DOHH2 (cell line): ENCODE measurements around the gene RER1.

Experiments
- H3F3A ChIP-seq: fragments of 200-600 bp; sonication (generic), shearing (Covaris generic); 2 replicates; pipeline ENCODE4 v1.6.0; 2016; ENCODE audit warnings: antibody characterized with exemption, mild to moderate bottlenecking; ENCODE audit not compliant: control insufficient read depth, insufficient read depth
- H3K27ac ChIP-seq: fragments of 200-600 bp; sonication (generic); 2 replicates; pipeline ENCODE4 v1.5.1; 2014; ENCODE audit warnings: low read depth, mild to moderate bottlenecking, low read length, moderate library complexity
- H3K27me3 ChIP-seq: fragments of 200-600 bp; sonication (generic); 2 replicates; pipeline ENCODE4 v1.6.1; 2014; ENCODE audit warnings: mild to moderate bottlenecking, low read length, mixed read lengths; ENCODE audit not compliant: control insufficient read depth
- H3K36me3 ChIP-seq: fragments of 200-600 bp; sonication (generic); 2 replicates; pipeline ENCODE4 v1.6.1; 2014; ENCODE audit warnings: mild to moderate bottlenecking, low read length, moderate library complexity, mixed read lengths; ENCODE audit not compliant: control insufficient read depth
- H3K4me1 ChIP-seq: fragments of 200-600 bp; sonication (generic); 2 replicates; pipeline ENCODE4 v1.6.1; 2014; ENCODE audit warnings: mild to moderate bottlenecking, low read length, mixed read lengths; ENCODE audit not compliant: control insufficient read depth
- H3K4me2 ChIP-seq: fragments of 200-600 bp; sonication (generic); 2 replicates; pipeline ENCODE4 v1.6.0; 2014; ENCODE audit warnings: mild to moderate bottlenecking, low read length, moderate library complexity
- H3K4me3 ChIP-seq: fragments of 200-600 bp; sonication (generic); 2 replicates; pipeline ENCODE4 v1.5.1; 2014; ENCODE audit warnings: mild to moderate bottlenecking, low read length, mixed read lengths
- H3K79me2 ChIP-seq: fragments of 200-600 bp; sonication (generic); 2 replicates; pipeline ENCODE4 v1.6.1; 2014; ENCODE audit warnings: mild to moderate bottlenecking, low read length, mixed read lengths; ENCODE audit not compliant: control insufficient read depth
- H3K9me2 ChIP-seq: fragments of 200-600 bp; sonication (generic); replicated peaks from 2 replicates; pipeline ENCODE4 v1.6.1; 2014; ENCODE audit warnings: mild to moderate bottlenecking, low read length, mixed read lengths; ENCODE audit not compliant: control insufficient read depth
- H3K9me3 ChIP-seq: fragments of 200-600 bp; sonication (generic); 2 replicates; pipeline ENCODE4 v1.6.1; 2014; ENCODE audit warnings: antibody characterized with exemption, low read length, mixed read lengths; ENCODE audit not compliant: control insufficient read depth, insufficient read depth
- H4K20me1 ChIP-seq: fragments of 200-600 bp; sonication (generic); 2 replicates; pipeline ENCODE4 v1.6.0; 2014; ENCODE audit warnings: low read depth, mild to moderate bottlenecking, antibody characterized with exemption, low read length, moderate library complexity; ENCODE audit not compliant: control insufficient read depth, insufficient read depth
- CTCF ChIP-seq: fragments of 200-600 bp; sonication (generic); IDR thresholded peaks from one replicate; pipeline ENCODE4 v1.5.1; 2014; ENCODE audit warnings: antibody characterized with exemption, mild to moderate bottlenecking, low read depth, low read length; ENCODE audit not compliant: poor library complexity, severe bottlenecking
- EZH2phosphoT487 ChIP-seq: fragments of 200-600 bp; sonication (generic); IDR thresholded peaks from 2 replicates; pipeline ENCODE4 v1.6.1; 2017; ENCODE audit warnings: borderline replicate concordance, mild to moderate bottlenecking, antibody characterized with exemption, low read length, moderate library complexity, mixed read lengths

The RER1 gene

GRCh38 chr1:2394761-2395160 is 3.1 kb downstream of the RER1 start:
- no peaks in the 10 kb centered on the region for H3K27me3 ChIP-seq
- no peak overlapping the region for H3K4me3 ChIP-seq
- peaks cover 18% of the 10 kb centered on the region; the same call in 1 of the 2 replicates for H4K20me1 ChIP-seq
- H3K4me2 ChIP-seq: no peak overlapping the region
- H3F3A ChIP-seq: peaks cover 7% of the 10 kb centered on the region
- no peak for TF ChIP-seq CTCF
- no peak for TF ChIP-seq EZH2phosphoT487
- no peak overlapping the region for H3K27ac ChIP-seq
- peaks cover 76% of the 10 kb centered on the region for H3K79me2 ChIP-seq
- no peaks in the 10 kb centered on the region for H3K9me2 ChIP-seq
- no peaks in the 10 kb centered on the region for H3K9me3 ChIP-seq
- H3K4me1 ChIP-seq: peaks cover 28% of the 10 kb centered on the region
- peaks cover 81% of the 10 kb centered on the region for H3K36me3 ChIP-seq

GRCh38 chr1:2395245-2395644 is 3.6 kb downstream of the RER1 start:
- Histone ChIP-seq H3K9me3 (no peaks in the 10 kb centered on the region), H3K36me3 (peaks cover 82% of the 10 kb centered on the region)
- no peak for TF ChIP-seq CTCF
- no peak for TF ChIP-seq EZH2phosphoT487

DNA sequence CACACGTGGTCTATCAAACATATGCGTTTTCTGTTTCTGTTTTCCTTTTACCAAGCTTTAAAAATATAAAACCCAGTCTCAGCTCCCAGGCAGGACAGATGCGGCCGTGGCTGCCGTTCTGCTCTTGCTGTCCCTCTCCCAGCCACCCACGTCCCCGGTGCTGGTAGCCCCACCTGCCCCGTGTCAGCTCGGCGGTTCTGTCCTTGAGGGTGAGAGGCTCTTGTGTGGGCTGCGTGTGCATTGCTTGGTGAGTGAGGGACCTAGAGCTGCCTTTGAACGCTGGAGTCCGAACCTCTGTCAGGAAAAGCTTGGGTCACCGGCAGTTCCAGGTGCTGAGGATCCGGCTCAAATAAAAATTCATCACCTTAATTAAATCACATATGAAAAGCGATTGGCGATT is 4.4 kb downstream of the RER1 start:
- peaks cover 18% of the 10 kb centered on the region; the same call in 1 of the 2 replicates for H4K20me1 ChIP-seq
- peaks cover 20% of the 10 kb centered on the region for H3K4me1 ChIP-seq
- H3K9me3 ChIP-seq: no peaks in the 10 kb centered on the region
- H3K79me2 ChIP-seq: peaks cover 70% of the 10 kb centered on the region
- no peaks in the 10 kb centered on the region for H3K27me3 ChIP-seq
- TF ChIP-seq EZH2phosphoT487 (no peak), CTCF (no peak)
- peaks cover 87% of the 10 kb centered on the region for H3K36me3 ChIP-seq
- no peak overlapping the region for H3K4me3 ChIP-seq
- peaks cover 10% of the 10 kb centered on the region for H3F3A ChIP-seq
- no peak overlapping the region for H3K4me2 ChIP-seq
- no peak overlapping the region for H3K27ac ChIP-seq
- no peaks in the 10 kb centered on the region for H3K9me2 ChIP-seq

More at GRCh38 chr1:2395245-2395644, 3.6 kb downstream of the RER1 start:
- Histone ChIP-seq H3F3A (peaks cover 6% of the 10 kb centered on the region; the same call in 1 of the 2 replicates), H3K4me3 (no peak overlapping the region), H3K27ac (no peak overlapping the region), H3K79me2 (peaks cover 73% of the 10 kb centered on the region), H3K9me2 (no peaks in the 10 kb centered on the region), H3K4me2 (no peak overlapping the region), H3K27me3 (no peaks in the 10 kb centered on the region), H3K4me1 (peaks cover 23% of the 10 kb centered on the region), H4K20me1 (peaks cover 18% of the 10 kb centered on the region; the same call in 1 of the 2 replicates)

GRCh38 chr1:2396476-2396875 is 4.8 kb downstream of the RER1 start:
- Histone ChIP-seq H3K27me3 (no peaks in the 10 kb centered on the region), H3K9me3 (no peaks in the 10 kb centered on the region), H3K9me2 (no peaks in the 10 kb centered on the region), H3K36me3 (peaks cover 88% of the 10 kb centered on the region), H3F3A (peaks cover 10% of the 10 kb centered on the region), H4K20me1 (peaks cover 19% of the 10 kb centered on the region; the same call in 1 of the 2 replicates), H3K4me3 (no peak overlapping the region), H3K4me2 (no peak overlapping the region), H3K27ac (no peak overlapping the region), H3K4me1 (peaks cover 20% of the 10 kb centered on the region), H3K79me2 (peaks cover 69% of the 10 kb centered on the region)
- TF ChIP-seq EZH2phosphoT487 (no peak), CTCF (no peak)
